HepG2 (cell line): ENCODE results near the gene SLC19A1. TPM values are rescaled to one million over a fixed set of nuclear protein-coding genes. Genes with fewer than 3 reads are reported as not detected.

Experiments used
- ATAC-seq: fragments of 200-7000 bp; cut with Tn5 transposase; 3 replicates; pipeline ENCODE4 v1.9.1; 2020; ENCODE audit warnings: mild to moderate bottlenecking, moderate library complexity
- BruUV-seq: library from RNA; stranded (reverse); fragments of 400-500 nt; replicated peaks from 2 replicates; lab custom pipeline; 2021; lab: Mats Ljungman, UMichigan
- CTCF ChIA-PET: fragments of 300-600 bp; formaldehyde crosslinking; extraction: SDS; loops from one replicate; lab custom pipeline; 2021; ENCODE audit warnings: low total read pairs, inconsistent platforms, low intra/inter-chr PET ratio; lab: Yijun Ruan, JAX
- POLR2A ChIA-PET: fragments of 350-600 bp; sonication (Branson Sonifier 250); formaldehyde crosslinking; loops from one replicate; lab custom pipeline; 2020; ENCODE audit warnings: antibody characterized with exemption, inconsistent platforms; lab: Yijun Ruan, JAX
- DNase-seq: peaks from one replicate; pipeline ENCODE4 v3.0.0-alpha.2; 2015; ENCODE audit warnings: low spot score
- FAIRE-seq: peaks from 3 replicates; lab custom pipeline; 2011; peaks lifted over from hg19 to GRCh38; lab: Jason Lieb, UNC
- H2AFZ ChIP-seq: one replicate; pipeline ENCODE4 v1.6.1; 2011; ENCODE audit warnings: low read length, inconsistent platforms
- H3K27ac ChIP-seq: fragments of 300-600 bp; 3 replicates; pipeline ENCODE4 v1.8.0; 2011; ENCODE audit warnings: mixed run types, mild to moderate bottlenecking, mixed read lengths, low read length, inconsistent platforms; ENCODE audit not compliant: insufficient read depth; ENCODE audit errors: extremely low read length
- H3K27me3 ChIP-seq, 2 experiments: fragments of 200-600 bp in 1 of 2; 2 replicates in 1 of 2; 3 replicates in 1 of 2; pipeline versions ENCODE4 v1.6.0 to v1.8.0; 2011; ENCODE audit warnings: low read length in 2 of 2, mild to moderate bottlenecking in 2 of 2, moderate library complexity in 2 of 2, inconsistent platforms in 1 of 2; ENCODE audit not compliant: insufficient read depth in 2 of 2, control insufficient read depth in 1 of 2
- H3K36me3 ChIP-seq, 2 experiments: fragments of 200-600 bp in 1 of 2; replicated peaks in 1 of 2; 2 replicates in 1 of 2; 3 replicates in 1 of 2; pipeline versions ENCODE4 v1.5.1 to v1.8.0; 2011; ENCODE audit warnings: low read length in 2 of 2, inconsistent platforms in 1 of 2; ENCODE audit not compliant: insufficient read depth in 2 of 2, control insufficient read depth in 1 of 2
- H3K4me1 ChIP-seq: 2 replicates; pipeline ENCODE4 v1.5.1; 2012; ENCODE audit warnings: low read length, inconsistent platforms; ENCODE audit not compliant: insufficient read depth
- H3K4me2 ChIP-seq: 2 replicates; pipeline ENCODE4 v1.6.0; 2011; ENCODE audit warnings: low read depth, low read length, inconsistent platforms
- H3K4me3 ChIP-seq, 3 experiments: fragments of 200-600 bp in 1 of 3; sonication (generic), shearing (Covaris generic) in 1 of 3; replicated peaks in 1 of 3; 2 replicates each; pipeline ENCODE4 v1.5.1; 2011 to 2016; ENCODE audit warnings: low read length in 3 of 3, inconsistent platforms in 2 of 3, low read depth in 2 of 3, mild to moderate bottlenecking in 2 of 3, control low read depth in 1 of 3, mixed read lengths in 1 of 3; ENCODE audit not compliant: insufficient read depth in 1 of 3
- H3K79me2 ChIP-seq: one replicate; pipeline ENCODE4 v1.6.1; 2011; ENCODE audit warnings: low read length, inconsistent platforms; ENCODE audit not compliant: insufficient read depth
- H3K9ac ChIP-seq: 2 replicates; pipeline ENCODE4 v1.6.0; 2011; ENCODE audit warnings: mild to moderate bottlenecking, low read depth, low read length, inconsistent platforms; ENCODE audit not compliant: insufficient read depth
- H3K9me3 ChIP-seq: 2 replicates; pipeline ENCODE4 v1.5.1; 2012; ENCODE audit warnings: mild to moderate bottlenecking, low read length
- H4K20me1 ChIP-seq: 2 replicates; pipeline ENCODE4 v1.6.0; 2011; ENCODE audit warnings: inconsistent platforms, mild to moderate bottlenecking, low read length, moderate library complexity; ENCODE audit not compliant: insufficient read depth
- AGO2 ChIP-seq: fragments of 200-400 bp; formaldehyde crosslinking; optimal IDR thresholded peaks from 2 replicates; pipeline ENCODE3; 2017; ENCODE audit warnings: mild to moderate bottlenecking, low read depth, low read length, moderate library complexity
- ATF1 ChIP-seq: IDR thresholded peaks from 2 replicates; pipeline ENCODE4 v1.6.1; 2016; ENCODE audit warnings: mild to moderate bottlenecking, control low read depth
- GATAD2A ChIP-seq: IDR thresholded peaks from 2 replicates; pipeline ENCODE4 v1.6.1; 2016
- HCFC1 ChIP-seq: fragments of 150-350 bp; IDR thresholded peaks from 2 replicates; pipeline ENCODE4 v1.6.1; 2014; ENCODE audit warnings: low read depth, low read length
- HDAC2 ChIP-seq: sonication (generic); formaldehyde crosslinking; IDR thresholded peaks from 2 replicates; pipeline ENCODE4 v1.4.0; 2020; ENCODE audit warnings: missing genetic modification reagents
- ISL2 ChIP-seq: sonication (generic); formaldehyde crosslinking; IDR thresholded peaks from 2 replicates; pipeline ENCODE4 v1.5.0; 2020; ENCODE audit warnings: missing genetic modification reagents
- KDM1A ChIP-seq: IDR thresholded peaks from 2 replicates; pipeline ENCODE4 v1.6.1; 2016; ENCODE audit warnings: missing compliant biosample characterization
- MTERF4 ChIP-seq: sonication (generic); formaldehyde crosslinking; IDR thresholded peaks from 2 replicates; pipeline ENCODE4 v1.8.0; 2023; ENCODE audit warnings: mild to moderate bottlenecking, missing genetic modification reagents
- NKX3-1 ChIP-seq: sonication (generic); formaldehyde crosslinking; IDR thresholded peaks from 2 replicates; pipeline ENCODE4 v1.5.0; 2020; ENCODE audit warnings: missing genetic modification reagents
- PRDM10 ChIP-seq: sonication (generic); formaldehyde crosslinking; IDR thresholded peaks from 2 replicates; pipeline ENCODE4 v1.4.0; 2020; ENCODE audit warnings: low read depth, missing genetic modification reagents
- SIX1 ChIP-seq: sonication (generic); formaldehyde crosslinking; IDR thresholded peaks from 2 replicates; pipeline ENCODE4 v1.4.0; 2020; ENCODE audit warnings: missing genetic modification reagents, borderline replicate concordance
- TRIM22 ChIP-seq: fragments of 450-650 bp; IDR thresholded peaks from 2 replicates; pipeline ENCODE4 v1.6.1; 2017
- ZBTB7B ChIP-seq: sonication (generic); formaldehyde crosslinking; IDR thresholded peaks from 2 replicates; pipeline ENCODE4 v1.4.0; 2020; ENCODE audit warnings: missing genetic modification reagents
- ZNF7 ChIP-seq: IDR thresholded peaks from 2 replicates; pipeline ENCODE4 v1.6.1; 2016; ENCODE audit warnings: missing biosample characterization, missing genetic modification reagents
- WGBS: methylation state at CpG from one replicate; pipeline ENCODE4 v1.1.6; 2017; ENCODE audit warnings: low lambda C conversion rate; 5-methylcytosine and 5-hydroxymethylcytosine counted together
- in situ Hi-C: cut with HindIII; loops from 2 replicates; pipeline ENCODE4 v1.10.0; 2017; ENCODE audit warnings: low pct_unique_long_range_greater_than_20kb; ENCODE audit not compliant: extremely low pct_ligation_motif_present
- intact Hi-C: fragments of 100-400 bp; cut with micrococcal nuclease; formaldehyde crosslinking; loops from one replicate; pipeline ENCODE4 v1.10.0; 2022; ENCODE audit not compliant: unreplicated experiment
- polyA plus RNA-seq, 8 experiments: library from polyadenylated mRNA; depleted of rRNA in 3 of 8; stranded (reverse) in 7 of 8; unstranded in 1 of 8; fragments of >200 nt; fragmentation: Illumina TruSeq in 4 of 8; extraction: Trizol in 4 of 8; gene quantifications; 2 replicates each; pipeline versions ENCODE4 v1.2.1 to v1.2.3, GENCODE V29; 2011 to 2016; ENCODE audit warnings: low read depth in 4 of 8, missing spikeins in 1 of 8, mixed read lengths in 1 of 8; ENCODE audit not compliant: insufficient read depth in 1 of 8
- total RNA-seq, 5 experiments: library from RNA; depleted of rRNA; stranded (reverse); fragments of >200 nt; fragmentation: Illumina TruSeq; extraction: Trizol; gene quantifications; 2 replicates each; pipeline ENCODE4 v1.2.3, GENCODE V29; 2016; ENCODE audit warnings: low read depth in 1 of 5

The SLC19A1 gene
- total and polyA plus RNA-seq, 2 of the 13 experiments (the other 11 are each of a cell fraction or from before 2014, with no cell fraction given) = 21.8 to 23.0 TPM

- WGBS = 92% methylated on average over 9 of the region's 14 CpGs
- H3K4me1 ChIP-seq = peaks cover 10% of the 10 kb centered on the region
- CTCF ChIA-PET = no interaction called here
- DNase-seq (no peak), ATAC-seq (no peak), FAIRE-seq (no peak)
- BruUV-seq = no TSS peak
- H4K20me1 ChIP-seq = no peaks in the 10 kb centered on the region
- no peaks in the 10 kb centered on the region for H3K27me3 ChIP-seq
- POLR2A ChIA-PET = interaction anchor here (1.3 kb wide), 1 partner anchor 9 kb away, joined by 7 read pairs; no protein-coding TSS in a partner anchor
- in situ Hi-C loops (no loop called here), intact Hi-C loops (no loop called here)
- H3K79me2 ChIP-seq = peaks cover 17% of the 10 kb centered on the region
- H3K36me3 ChIP-seq = peaks cover 17 to 35% of the 10 kb centered on the region in 2 experiments; a peak in 4 of 5 replicates
- H3K4me3 ChIP-seq = no peak overlapping the region
- no peak for TF ChIP-seq TRIM22
- TF ChIP-seq HCFC1 = no peak
- TF ChIP-seq ATF1 (CRISPR knock-in tag) = no peak
- TF ChIP-seq ZNF7 = no peak
- TF ChIP-seq KDM1A (CRISPR knock-in tag) = no peak
- H2AFZ ChIP-seq = no peak overlapping the region
- no peak overlapping the region for H3K9ac ChIP-seq
- no peak overlapping the region for H3K4me2 ChIP-seq
- peaks cover 24% of the 10 kb centered on the region for H3K9me3 ChIP-seq
- no peak overlapping the region for H3K27ac ChIP-seq
Measured at GRCh38 chr21:45516671-45517151, 25.5 kb downstream of the SLC19A1 start.

- H2AFZ ChIP-seq = no peak overlapping the region
- TF ChIP-seq HDAC2 (CRISPR knock-in tag) (no peak), ISL2 (CRISPR knock-in tag) (no peak), SIX1 (CRISPR knock-in tag) (no peak), NKX3-1 (no peak), AGO2 (peak; percentile 56), ZBTB7B (CRISPR knock-in tag) (no peak), MTERF4 (no peak), GATAD2A (CRISPR knock-in tag) (no peak), PRDM10 (CRISPR knock-in tag) (no peak)
- H3K27ac ChIP-seq = no peak overlapping the region
- intact Hi-C loops (no loop called here), in situ Hi-C loops (no loop called here)
- H3K36me3 ChIP-seq = peaks cover 17 to 34% of the 10 kb centered on the region in 2 experiments; a peak in 4 of 5 replicates
- ATAC-seq (no peak), DNase-seq (no peak), FAIRE-seq (no peak)
- no peaks in the 10 kb centered on the region for H3K27me3 ChIP-seq
- H4K20me1 ChIP-seq = no peaks in the 10 kb centered on the region
- peaks cover 19% of the 10 kb centered on the region for H3K9me3 ChIP-seq
- 92% methylated on average over 6 of the region's 21 CpGs for WGBS
- H3K4me3 ChIP-seq = no peak overlapping the region
- peaks cover 10% of the 10 kb centered on the region for H3K4me1 ChIP-seq
- ChIA-PET CTCF (no interaction called here), POLR2A (interaction anchor here (1.3 kb wide), 1 partner anchor 9 kb away, joined by 7 read pairs; no protein-coding TSS in a partner anchor)
- H3K9ac ChIP-seq = no peak overlapping the region
- H3K79me2 ChIP-seq = peaks cover 13% of the 10 kb centered on the region
- BruUV-seq = no TSS peak
- no peak overlapping the region for H3K4me2 ChIP-seq
Measured at GRCh38 chr21:45516071-45516670, 26.1 kb downstream of the SLC19A1 start.
